Choroid plexus epithelial cell (primary cell): ENCODE data around the gene LLGL1.

Experiments
- DNase-seq: peaks from one replicate; pipeline ENCODE4 v3.0.0-alpha.2; 2010; ENCODE audit warnings: low read depth
- H3K4me3 ChIP-seq: 2 replicates; pipeline ENCODE4 v1.5.1; 2011; ENCODE audit warnings: low read depth, mild to moderate bottlenecking, control low read depth, low read length, moderate library complexity
- TF ChIP-seq, protein P1 (sequence below): conservative IDR thresholded peaks from 2 replicates; pipeline ENCODE4 v1.5.1; 2011; ENCODE audit warnings: low read depth, mild to moderate bottlenecking, control low read depth, inconsistent platforms, low read length, moderate library complexity

The LLGL1 gene

DNA sequence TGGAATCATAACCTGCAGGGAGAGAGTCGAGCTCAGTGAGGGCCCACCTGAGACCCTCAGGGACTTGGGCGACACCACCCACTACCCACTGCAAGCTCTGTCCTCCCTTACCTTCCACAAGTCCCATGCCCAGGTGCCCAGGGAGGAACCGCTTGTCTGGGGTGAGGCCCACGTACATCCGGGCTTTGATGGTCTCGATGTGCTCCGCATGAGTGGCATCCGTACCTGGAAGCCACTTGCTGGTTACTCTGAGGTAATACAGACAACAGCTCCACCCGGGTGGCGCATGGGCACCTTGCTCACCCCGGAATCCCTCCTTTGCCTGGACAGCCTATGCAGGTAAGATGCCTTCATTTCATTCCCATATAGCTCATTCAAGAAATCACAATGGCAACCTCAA is 59.9 kb downstream of the LLGL1 start:
- no peak for DNase-seq
- TF ChIP-seq, protein P1, sequence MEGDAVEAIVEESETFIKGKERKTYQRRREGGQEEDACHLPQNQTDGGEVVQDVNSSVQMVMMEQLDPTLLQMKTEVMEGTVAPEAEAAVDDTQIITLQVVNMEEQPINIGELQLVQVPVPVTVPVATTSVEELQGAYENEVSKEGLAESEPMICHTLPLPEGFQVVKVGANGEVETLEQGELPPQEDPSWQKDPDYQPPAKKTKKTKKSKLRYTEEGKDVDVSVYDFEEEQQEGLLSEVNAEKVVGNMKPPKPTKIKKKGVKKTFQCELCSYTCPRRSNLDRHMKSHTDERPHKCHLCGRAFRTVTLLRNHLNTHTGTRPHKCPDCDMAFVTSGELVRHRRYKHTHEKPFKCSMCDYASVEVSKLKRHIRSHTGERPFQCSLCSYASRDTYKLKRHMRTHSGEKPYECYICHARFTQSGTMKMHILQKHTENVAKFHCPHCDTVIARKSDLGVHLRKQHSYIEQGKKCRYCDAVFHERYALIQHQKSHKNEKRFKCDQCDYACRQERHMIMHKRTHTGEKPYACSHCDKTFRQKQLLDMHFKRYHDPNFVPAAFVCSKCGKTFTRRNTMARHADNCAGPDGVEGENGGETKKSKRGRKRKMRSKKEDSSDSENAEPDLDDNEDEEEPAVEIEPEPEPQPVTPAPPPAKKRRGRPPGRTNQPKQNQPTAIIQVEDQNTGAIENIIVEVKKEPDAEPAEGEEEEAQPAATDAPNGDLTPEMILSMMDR: no peak
- H3K4me3 ChIP-seq: no peak overlapping the region

DNA sequence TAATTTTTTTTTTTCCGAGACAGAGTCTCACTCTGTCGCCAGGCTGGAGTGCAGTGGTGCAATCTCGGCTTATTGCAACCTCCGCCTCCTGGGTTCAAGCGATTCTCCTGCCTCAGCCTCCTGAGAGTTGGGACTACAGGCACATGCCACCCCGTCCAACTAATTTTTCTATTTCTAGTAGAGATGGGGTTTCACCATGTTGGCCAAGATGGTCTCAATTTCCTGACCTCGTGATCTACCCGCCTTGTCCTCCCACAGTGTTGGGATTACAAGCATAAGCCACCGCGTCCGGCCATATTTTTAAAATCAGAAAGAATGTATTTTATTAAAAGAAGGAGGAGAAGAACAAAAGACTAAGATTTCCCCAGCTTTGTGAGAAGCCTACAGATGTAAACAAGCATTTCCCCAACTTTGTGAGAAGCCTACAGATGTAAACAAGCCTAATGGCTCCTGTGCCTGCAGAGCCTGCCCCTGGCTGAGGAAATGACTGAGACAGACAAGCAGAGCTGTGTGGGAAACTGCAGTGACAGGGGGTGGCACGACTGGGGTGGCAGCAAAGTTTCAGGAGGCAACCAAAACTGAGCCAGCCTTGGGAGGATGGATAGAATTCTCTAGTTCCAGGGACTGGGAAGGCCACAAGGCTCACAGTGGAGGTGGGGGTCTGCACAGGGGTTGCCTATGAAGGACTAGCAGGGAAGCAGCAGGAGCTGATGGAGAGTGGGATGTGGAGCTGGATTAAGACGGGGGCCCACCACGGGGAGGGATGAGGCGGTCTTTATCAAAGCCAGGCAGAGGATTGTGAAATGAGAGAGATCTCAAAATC is 66.5 kb downstream of the LLGL1 start:
- DNase-seq: no peak
- H3K4me3 ChIP-seq: no peak overlapping the region
- TF ChIP-seq, protein P1: no peak
